ENCODE data around the gene SMIM9. TPM values are rescaled to one million over a fixed set of nuclear protein-coding genes. Genes with fewer than 3 reads are reported as not detected.

SMIM9 gene
- total RNA-seq, 1 experiment from 2014 or later: not detected

- no peak for TF ChIP-seq CTCF (IDR thresholded peaks at IDR 0.05 in 2 of 3, conservative IDR thresholded peaks at IDR 0.05 in 1 of 3; ENCODE audit: borderline replicate concordance in 1 of 3, insufficient read depth in 1 of 3, low read depth in 2 of 3, low read length in 2 of 3)
- no peak for TF ChIP-seq POLR2A (IDR thresholded peaks at IDR 0.05; ENCODE audit: borderline replicate concordance, extremely low read depth, insufficient read depth, insufficient read length)
- no peak for TF ChIP-seq CBX3 (IDR thresholded peaks at IDR 0.05; ENCODE audit: low read depth)
- TF ChIP-seq ZNF274 (IDR thresholded peaks at IDR 0.05; ENCODE audit: low read depth, low read length): no peak
Observed at GRCh38 chrX:154780968-154781367, 53.5 kb downstream of the SMIM9 start (continued).

DNA sequence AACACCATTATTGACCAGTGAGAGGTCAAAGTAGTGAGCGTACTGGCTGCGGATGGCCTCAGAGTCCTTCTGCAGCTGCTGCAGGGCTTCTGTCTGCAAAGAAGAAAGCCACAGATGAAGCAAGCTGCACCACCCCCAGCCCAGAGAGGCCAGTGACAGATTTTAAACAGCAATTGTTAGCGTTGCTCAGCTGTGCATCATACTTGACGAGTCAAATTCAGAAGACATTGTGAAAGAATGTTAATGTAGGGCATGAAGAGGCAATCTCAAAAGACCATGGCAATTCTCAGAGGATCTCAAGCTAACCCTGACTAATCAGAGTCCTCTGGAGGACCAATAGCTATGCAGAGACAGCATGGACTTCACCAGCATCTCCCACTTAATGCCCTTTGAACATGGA lies 55.2 kb downstream of the SMIM9 start:
- Histone ChIP-seq H3K9ac (ENCODE audit: low read length) (no peak overlapping the region), H3K27me3 (ENCODE audit: insufficient read depth, low read length) (no peaks in the 10 kb centered on the region), H3K4me3 (replicated peaks in 1 of 2; ENCODE audit: low read depth in 1 of 2, low read length in 2 of 2) (no peak overlapping the region), H3K9me2 (ENCODE audit: insufficient read depth) (no peaks in the 10 kb centered on the region), H2AFZ (ENCODE audit: low read depth, low read length, poor library complexity, severe bottlenecking) (no peak overlapping the region), H3K79me2 (ENCODE audit: insufficient read depth, low read length) (no peaks in the 10 kb centered on the region), H3K9me3 (ENCODE audit: control insufficient read depth in 1 of 2, insufficient read depth in 1 of 2, low read depth in 1 of 2, low read length in 2 of 2) (no peaks in the 10 kb centered on the region), H3K27ac (ENCODE audit: low read depth, low read length) (no peak overlapping the region), H3K36me3 (ENCODE audit: control insufficient read depth in 1 of 2, insufficient read depth in 2 of 2, low read length in 2 of 2) (peaks cover 4 to 19% of the 10 kb centered on the region in 2 experiments; a peak in 2 of 4 replicates), H3K4me1 (ENCODE audit: control insufficient read depth in 1 of 2, insufficient read depth in 2 of 2, low read length in 2 of 2) (no peaks in the 10 kb centered on the region), H4K20me1 (ENCODE audit: insufficient read depth) (no peaks in the 10 kb centered on the region), H3K4me2 (ENCODE audit: low read length) (no peak overlapping the region)
- no TSS peak for BruUV-seq (replicated peaks)
- POLR2A ChIA-PET: no interaction called here
- intact Hi-C loops (cut with micrococcal nuclease): no loop called here
- DNase-seq (ENCODE audit: low read depth, low spot score) (no peak), ATAC-seq (no peak)
- TF ChIP-seq SP1 (IDR thresholded peaks at IDR 0.05; ENCODE audit: low read depth) (no peak), EZH2 (IDR thresholded peaks at IDR 0.05) (no peak), CEBPB (IDR thresholded peaks at IDR 0.05; ENCODE audit: low read depth) (no peak), JUND (IDR thresholded peaks at IDR 0.05) (no peak)
- RAD21 ChIA-PET (ENCODE audit: low non-redundant PET in 1 of 2, low total read pairs in 2 of 2, uncharacterized antibody in 2 of 2, unreplicated experiment in 2 of 2): no interaction called here
- CTCF ChIA-PET: no interaction called here

DNA sequence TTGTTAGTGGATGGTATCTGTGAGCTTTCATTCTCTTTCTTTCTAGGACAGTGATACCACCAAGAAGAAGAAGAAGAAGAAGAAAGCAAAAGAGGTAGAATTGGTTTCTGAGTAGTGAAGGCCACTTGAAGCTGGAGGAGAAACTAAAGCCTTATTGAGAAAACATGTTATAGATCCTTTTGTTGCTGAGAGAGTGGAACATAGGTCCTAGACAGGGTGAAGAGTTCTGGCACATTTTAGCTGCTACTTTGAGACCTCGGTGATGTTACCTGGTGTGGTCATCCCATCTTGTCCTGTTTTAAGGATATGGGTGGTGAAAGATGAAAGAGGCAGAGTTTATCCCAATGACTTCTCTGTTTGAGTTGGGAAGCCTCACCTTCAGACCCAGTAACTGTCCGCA lies 57.7 kb downstream of the SMIM9 start:
- H3K79me2 ChIP-seq (ENCODE audit: insufficient read depth, low read length): peaks cover 12% of the 10 kb centered on the region
- ChIA-PET RAD21 (ENCODE audit: low non-redundant PET in 1 of 2, low total read pairs in 2 of 2, uncharacterized antibody in 2 of 2, unreplicated experiment in 2 of 2) (no interaction called here), CTCF (no interaction called here), POLR2A (no interaction called here)
- no peak overlapping the region for H3K27ac ChIP-seq (ENCODE audit: low read depth, low read length)
- no peak overlapping the region for H3K9ac ChIP-seq (ENCODE audit: low read length)
- no peak for DNase-seq (ENCODE audit: low read depth, low spot score)
- ATAC-seq: no peak
- peaks cover 14 to 36% of the 10 kb centered on the region in 2 experiments; a peak in 3 of 4 replicates for H3K36me3 ChIP-seq (ENCODE audit: control insufficient read depth in 1 of 2, insufficient read depth in 2 of 2, low read length in 2 of 2)
- no peaks in the 10 kb centered on the region for H4K20me1 ChIP-seq (ENCODE audit: insufficient read depth)
- intact Hi-C loops (cut with micrococcal nuclease): no loop called here
- no peaks in the 10 kb centered on the region for H3K9me2 ChIP-seq (ENCODE audit: insufficient read depth)
- no peak overlapping the region for H3K4me2 ChIP-seq (ENCODE audit: low read length)
- H2AFZ ChIP-seq (ENCODE audit: low read depth, low read length, poor library complexity, severe bottlenecking): no peak overlapping the region
- H3K27me3 ChIP-seq (ENCODE audit: insufficient read depth, low read length): no peaks in the 10 kb centered on the region
- no peak overlapping the region for H3K4me3 ChIP-seq (replicated peaks in 1 of 2; ENCODE audit: low read depth in 1 of 2, low read length in 2 of 2)
- BruUV-seq (replicated peaks): no TSS peak
- TF ChIP-seq POLR2AphosphoS5 (IDR thresholded peaks at IDR 0.05; ENCODE audit: low read depth, low read length) (no peak), CTCF (IDR thresholded peaks at IDR 0.05 in 2 of 3, conservative IDR thresholded peaks at IDR 0.05 in 1 of 3; ENCODE audit: borderline replicate concordance in 1 of 3, insufficient read depth in 1 of 3, low read depth in 2 of 3, low read length in 2 of 3) (no peak), ELF1 (IDR thresholded peaks at IDR 0.05; ENCODE audit: borderline replicate concordance, low read depth) (no peak), EZH2 (IDR thresholded peaks at IDR 0.05) (no peak), CEBPB (IDR thresholded peaks at IDR 0.05; ENCODE audit: low read depth) (no peak), POLR2A (IDR thresholded peaks at IDR 0.05; ENCODE audit: borderline replicate concordance, extremely low read depth, insufficient read depth, insufficient read length) (no peak), RAD21 (IDR thresholded peaks at IDR 0.05; ENCODE audit: low read depth) (no peak), YY1 (IDR thresholded peaks at IDR 0.05; ENCODE audit: extremely low read depth, insufficient replicate concordance, low read depth, low read length) (no peak)
- TF ChIP-seq, protein P1, sequence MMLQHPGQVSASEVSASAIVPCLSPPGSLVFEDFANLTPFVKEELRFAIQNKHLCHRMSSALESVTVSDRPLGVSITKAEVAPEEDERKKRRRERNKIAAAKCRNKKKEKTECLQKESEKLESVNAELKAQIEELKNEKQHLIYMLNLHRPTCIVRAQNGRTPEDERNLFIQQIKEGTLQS (IDR thresholded peaks at IDR 0.05): no peak
- no peaks in the 10 kb centered on the region for H3K4me1 ChIP-seq (ENCODE audit: control insufficient read depth in 1 of 2, insufficient read depth in 2 of 2, low read length in 2 of 2)
- no peaks in the 10 kb centered on the region for H3K9me3 ChIP-seq (ENCODE audit: control insufficient read depth in 1 of 2, insufficient read depth in 1 of 2, low read depth in 1 of 2, low read length in 2 of 2)
